ENCODE results near the gene GP1BB.

GRCh38 chr22:19722178-19722981 is 959 bp upstream of the GP1BB start:
- no peak for TF ChIP-seq POLR2AphosphoS5 (IDR thresholded peaks at IDR 0.05)
- no peak for TF ChIP-seq CTCF (IDR thresholded peaks at IDR 0.05)
- no peak for TF ChIP-seq POLR2A (IDR thresholded peaks at IDR 0.05)
- TF ChIP-seq EP300 (IDR thresholded peaks at IDR 0.05) = no peak
